Endothelial cell (in vitro differentiated cells): ENCODE results near the gene TAB2. TPM values are rescaled to one million over a fixed set of nuclear protein-coding genes. Genes with fewer than 3 reads are reported as not detected.

Source experiments
- DNase-seq: peaks from one replicate; pipeline ENCODE4 v3.0.0; 2021; ENCODE audit warnings: low spot score
- H3K27ac Mint-ChIP-seq: one replicate; pipeline ENCODE4 v1.8.0; 2021; ENCODE audit warnings: mixed read lengths, inconsistent platforms; ENCODE audit not compliant: unreplicated experiment
- H3K27me3 Mint-ChIP-seq: one replicate; pipeline ENCODE4 v1.8.0; 2021; ENCODE audit warnings: mild to moderate bottlenecking, moderate library complexity, mixed read lengths, inconsistent platforms; ENCODE audit not compliant: unreplicated experiment
- H3K36me3 Mint-ChIP-seq: one replicate; pipeline ENCODE4 v1.8.0; 2021; ENCODE audit warnings: mild to moderate bottlenecking, low read depth, mixed read lengths, inconsistent platforms; ENCODE audit not compliant: unreplicated experiment
- H3K4me1 Mint-ChIP-seq: one replicate; pipeline ENCODE4 v1.8.0; 2021; ENCODE audit warnings: mild to moderate bottlenecking, mixed read lengths, inconsistent platforms; ENCODE audit not compliant: unreplicated experiment
- H3K4me3 Mint-ChIP-seq: one replicate; pipeline ENCODE4 v1.8.0; 2021; ENCODE audit warnings: mild to moderate bottlenecking, mixed read lengths, inconsistent platforms; ENCODE audit not compliant: unreplicated experiment
- H3K9me3 Mint-ChIP-seq: one replicate; pipeline ENCODE4 v1.8.0; 2021; ENCODE audit warnings: mixed read lengths, inconsistent platforms; ENCODE audit not compliant: unreplicated experiment
- CTCF ChIP-seq: fragments of 200-600 bp; sonication (generic); IDR thresholded peaks from one replicate; pipeline ENCODE4 v1.5.0; 2021; ENCODE audit warnings: antibody characterized with exemption; ENCODE audit not compliant: unreplicated experiment
- total RNA-seq: library from RNA; stranded (reverse); fragmentation: NEBNext Ultra II Directional; extraction: Animal tissue kit (Norgen Biotek cat#: 25700); gene quantifications from one replicate; pipeline ENCODE4 v1.2.1, GENCODE V29; 2021; ENCODE audit not compliant: unreplicated experiment

Gene TAB2
- total RNA-seq, 1 donor from 2014 or later = 105 TPM

- H3K4me3 Mint-ChIP-seq = no peak overlapping the region
- no peak for TF ChIP-seq CTCF
- H3K9me3 Mint-ChIP-seq = no peaks in the 10 kb centered on the region
- DNase-seq = no peak
- H3K27me3 Mint-ChIP-seq = no peaks in the 10 kb centered on the region
- no peak overlapping the region for H3K27ac Mint-ChIP-seq
- peaks cover 57% of the 10 kb centered on the region for H3K4me1 Mint-ChIP-seq
- H3K36me3 Mint-ChIP-seq = no peaks in the 10 kb centered on the region
These were observed 12.6 kb downstream of the TAB2 start for GRCh38 chr6:149330133-149330532.

DNA sequence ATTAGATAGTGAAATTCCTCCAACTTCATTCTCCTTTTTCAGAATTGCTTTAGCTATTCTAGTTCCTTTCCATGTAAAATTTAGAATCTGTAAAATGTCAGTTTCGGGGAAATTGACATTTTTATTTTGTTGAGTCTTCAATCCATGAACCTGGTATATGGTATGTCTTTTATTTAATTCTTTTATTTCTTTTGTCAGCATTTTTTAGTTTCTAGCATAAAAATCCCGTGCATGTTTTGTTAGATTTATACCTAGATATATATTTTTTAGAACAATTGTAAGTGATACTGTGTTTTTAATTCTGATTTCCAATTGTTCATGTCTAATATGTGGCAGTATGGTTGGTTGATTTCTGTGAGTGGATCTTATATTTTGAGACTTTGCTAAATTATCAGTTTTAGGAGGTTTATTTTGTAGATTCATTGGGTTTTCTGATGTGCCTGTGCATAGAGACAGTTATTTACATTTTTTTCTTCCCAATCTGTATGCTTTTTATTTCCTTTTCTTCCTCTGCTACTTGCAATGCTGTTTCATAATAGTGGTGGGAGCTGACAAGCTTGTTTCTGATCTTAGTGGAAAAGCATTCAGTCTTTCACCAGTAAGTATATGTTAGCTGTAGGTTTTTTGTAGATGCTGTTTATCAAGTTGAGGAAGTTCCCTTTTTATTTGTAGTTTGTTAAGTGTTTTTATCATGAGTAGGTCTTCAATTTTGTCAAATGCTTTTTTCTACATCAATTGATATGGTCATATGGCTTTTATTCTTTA is 13.7 kb downstream of the TAB2 start:
- H3K27me3 Mint-ChIP-seq = no peaks in the 10 kb centered on the region
- no peak for TF ChIP-seq CTCF
- H3K4me1 Mint-ChIP-seq = peaks cover 62% of the 10 kb centered on the region
- H3K36me3 Mint-ChIP-seq = no peaks in the 10 kb centered on the region
- no peak for DNase-seq
- H3K9me3 Mint-ChIP-seq = no peaks in the 10 kb centered on the region
- H3K4me3 Mint-ChIP-seq = no peak overlapping the region
- H3K27ac Mint-ChIP-seq = peak overlapping the region; percentile 15

DNA sequence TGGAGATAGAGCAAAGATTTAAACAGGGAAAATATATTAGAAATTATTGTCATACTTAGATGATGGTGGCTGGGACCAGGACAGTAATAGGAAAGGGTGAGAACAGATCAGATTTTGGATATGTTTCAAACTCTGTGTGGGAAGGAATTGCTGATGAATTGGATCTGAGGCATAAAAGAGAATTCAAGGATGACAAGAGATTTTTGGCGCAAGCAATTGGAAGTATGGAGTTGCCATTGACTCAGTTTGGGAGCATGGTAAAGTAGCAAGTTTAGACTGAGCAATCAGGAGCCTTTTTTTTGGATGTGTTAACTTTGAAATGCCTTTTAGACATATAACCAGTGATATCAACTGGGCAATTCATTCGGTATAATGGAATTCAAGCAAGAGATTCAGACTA is 14.4 kb downstream of the TAB2 start:
- no peak for DNase-seq
- Mint-ChIP-seq H3K27me3 (no peaks in the 10 kb centered on the region), H3K27ac (peak overlapping the region; percentile 15), H3K9me3 (no peaks in the 10 kb centered on the region), H3K4me3 (no peak overlapping the region), H3K36me3 (no peaks in the 10 kb centered on the region), H3K4me1 (peaks cover 67% of the 10 kb centered on the region)
- no peak for TF ChIP-seq CTCF

GRCh38 chr6:149332602-149333265 is 15.2 kb downstream of the TAB2 start:
- no peaks in the 10 kb centered on the region for H3K9me3 Mint-ChIP-seq
- TF ChIP-seq CTCF = no peak
- H3K36me3 Mint-ChIP-seq = no peaks in the 10 kb centered on the region
- no peak overlapping the region for H3K4me3 Mint-ChIP-seq
- H3K27me3 Mint-ChIP-seq = no peaks in the 10 kb centered on the region
- H3K27ac Mint-ChIP-seq = no peak overlapping the region
- no peak for DNase-seq
- peaks cover 68% of the 10 kb centered on the region for H3K4me1 Mint-ChIP-seq

GRCh38 chr6:149333266-149333620 is 15.7 kb downstream of the TAB2 start:
- Mint-ChIP-seq H3K9me3 (no peaks in the 10 kb centered on the region), H3K27me3 (no peaks in the 10 kb centered on the region), H3K4me3 (no peak overlapping the region), H3K36me3 (peaks cover 1% of the 10 kb centered on the region), H3K27ac (no peak overlapping the region), H3K4me1 (peaks cover 66% of the 10 kb centered on the region)
- TF ChIP-seq CTCF = no peak
- DNase-seq = no peak
